ENCODE data around the gene LSR. TPM values are rescaled to one million over a fixed set of nuclear protein-coding genes. Genes with fewer than 3 reads are reported as not detected.

Gene LSR
- total RNA-seq, 1 donor from 2014 or later: 147 TPM

GRCh38 chr19:35212241-35212640, 36.6 kb upstream of the LSR start:
- no peak for TF ChIP-seq CTCF (IDR thresholded peaks at IDR 0.05; ENCODE audit: insufficient read depth, low read length, poor library complexity, severe bottlenecking)
- H3K36me3 ChIP-seq (ENCODE audit: control insufficient read depth, insufficient read depth, low read length): no peaks in the 10 kb centered on the region
- no peak for DNase-seq (ENCODE audit: low read depth)
- no peaks in the 10 kb centered on the region for H3K27me3 ChIP-seq (ENCODE audit: control insufficient read depth, insufficient read depth, low read length)
- no peak overlapping the region for H3K4me3 ChIP-seq (ENCODE audit: low read depth, low read length)

- Histone ChIP-seq H3K27me3 (ENCODE audit: control insufficient read depth, insufficient read depth, low read length) (no peaks in the 10 kb centered on the region), H3K36me3 (ENCODE audit: control insufficient read depth, insufficient read depth, low read length) (no peaks in the 10 kb centered on the region), H3K4me3 (ENCODE audit: low read depth, low read length) (no peak overlapping the region)
- no peak for TF ChIP-seq CTCF (IDR thresholded peaks at IDR 0.05; ENCODE audit: insufficient read depth, low read length, poor library complexity, severe bottlenecking)
- DNase-seq (ENCODE audit: low read depth): no peak
Measured at GRCh38 chr19:35213663-35214632, 34.9 kb upstream of the LSR start.

- DNase-seq (ENCODE audit: low read depth): no peak
- no peak for TF ChIP-seq CTCF (IDR thresholded peaks at IDR 0.05; ENCODE audit: insufficient read depth, low read length, poor library complexity, severe bottlenecking)
- H3K4me3 ChIP-seq (ENCODE audit: low read depth, low read length): no peak overlapping the region
- H3K36me3 ChIP-seq (ENCODE audit: control insufficient read depth, insufficient read depth, low read length): no peaks in the 10 kb centered on the region
- H3K27me3 ChIP-seq (ENCODE audit: control insufficient read depth, insufficient read depth, low read length): no peaks in the 10 kb centered on the region
Measured at GRCh38 chr19:35214766-35215422, 33.9 kb upstream of the LSR start.

- TF ChIP-seq CTCF (IDR thresholded peaks at IDR 0.05; ENCODE audit: insufficient read depth, low read length, poor library complexity, severe bottlenecking): no peak
- Histone ChIP-seq H3K4me3 (ENCODE audit: low read depth, low read length) (no peak overlapping the region), H3K36me3 (ENCODE audit: control insufficient read depth, insufficient read depth, low read length) (no peaks in the 10 kb centered on the region), H3K27me3 (ENCODE audit: control insufficient read depth, insufficient read depth, low read length) (no peaks in the 10 kb centered on the region)
- DNase-seq (ENCODE audit: low read depth): no peak
Measured at GRCh38 chr19:35216016-35216832, 32.6 kb upstream of the LSR start.

- TF ChIP-seq CTCF (IDR thresholded peaks at IDR 0.05; ENCODE audit: insufficient read depth, low read length, poor library complexity, severe bottlenecking): no peak
- no peaks in the 10 kb centered on the region for H3K27me3 ChIP-seq (ENCODE audit: control insufficient read depth, insufficient read depth, low read length)
- no peak for DNase-seq (ENCODE audit: low read depth)
- H3K4me3 ChIP-seq (ENCODE audit: low read depth, low read length): no peak overlapping the region
- no peaks in the 10 kb centered on the region for H3K36me3 ChIP-seq (ENCODE audit: control insufficient read depth, insufficient read depth, low read length)
Measured at GRCh38 chr19:35216833-35217648, 31.8 kb upstream of the LSR start.
